PFSK-1 (cell line): ENCODE measurements around the gene SCNM1.

Source experiments
- REST ChIP-seq, 2 experiments: IDR thresholded peaks; 2 replicates each; pipeline versions ENCODE4 v1.6.1 to v1.8.0; 2011 to 2012; ENCODE audit warnings: low read depth in 2 of 2, low read length in 2 of 2, control low read depth in 1 of 2, inconsistent platforms in 1 of 2, mild to moderate bottlenecking in 1 of 2, moderate library complexity in 1 of 2; ENCODE audit not compliant: insufficient read depth in 1 of 2
- SIN3A ChIP-seq: IDR thresholded peaks from 2 replicates; pipeline ENCODE4 v1.6.1; 2012; ENCODE audit warnings: mild to moderate bottlenecking, low read length, moderate library complexity, borderline replicate concordance; ENCODE audit not compliant: insufficient read depth

DNA sequence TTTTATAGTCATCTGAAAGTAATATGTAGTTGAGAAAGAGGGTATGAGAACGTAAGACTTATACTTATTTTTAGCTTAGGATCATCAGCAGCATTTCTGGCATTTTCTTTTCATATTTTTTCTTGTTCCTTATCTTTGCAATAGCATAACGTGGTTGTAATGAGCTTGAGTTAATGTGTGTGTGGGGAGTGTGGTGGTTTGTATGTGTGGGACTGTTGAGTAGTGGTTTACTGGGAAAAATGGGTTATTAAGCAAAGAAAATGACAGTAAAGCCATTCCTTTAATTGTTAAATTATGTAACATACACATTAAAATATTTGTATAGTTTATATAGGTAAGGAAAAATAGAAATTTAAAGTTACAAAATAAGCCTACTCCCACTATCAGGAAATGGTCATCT is 47.6 kb downstream of the SCNM1 start:
- TF ChIP-seq REST (IDR thresholded peaks at IDR 0.05; ENCODE audit: insufficient read depth in 1 of 2, low read depth in 2 of 2, low read length in 2 of 2) (no peak), SIN3A (no peak)
